ENCODE measurements around the gene WDHD1.

DNA sequence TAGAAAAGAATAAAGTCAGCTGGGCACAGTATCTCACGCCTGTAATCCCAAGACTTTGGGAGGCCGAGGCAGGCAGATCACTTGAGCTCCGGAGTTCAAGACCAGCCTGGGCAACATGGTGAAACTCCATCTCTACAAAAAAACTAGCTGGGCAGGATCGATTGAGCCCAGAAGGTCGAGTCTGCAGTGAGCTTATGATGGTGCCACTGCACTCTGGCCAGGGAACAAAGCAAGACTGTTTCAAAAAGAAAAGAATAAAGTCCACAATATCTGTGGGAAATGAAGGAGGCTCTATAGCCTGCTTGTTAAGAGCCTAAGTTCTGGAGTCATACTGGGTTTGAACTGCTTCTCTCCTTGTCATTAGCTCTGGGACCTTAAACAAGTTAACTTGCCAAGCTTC is 32.4 kb upstream of the WDHD1 start:
- TF ChIP-seq EZH2phosphoT487 (IDR thresholded peaks at IDR 0.05; ENCODE audit: insufficient read depth, low read depth) (no peak), EZH2 (IDR thresholded peaks at IDR 0.05; ENCODE audit: insufficient read depth, poor library complexity, severe bottlenecking) (no peak)

All from GM23248 (cell line).